ENCODE measurements around the gene NEK7. TPM values are rescaled to one million over a fixed set of nuclear protein-coding genes. Genes with fewer than 3 reads are reported as not detected.

NEK7 gene
- total and polyA plus RNA-seq, 2 experiments from 2014 or later, result 25.6 to 86.9 TPM

- no peaks in the 10 kb centered on the region for H3K79me2 ChIP-seq
- no peaks in the 10 kb centered on the region for H4K20me1 ChIP-seq (ENCODE audit: insufficient read depth, poor library complexity, severe bottlenecking)
- peak overlapping the region; percentile 14 for H3K27ac ChIP-seq
- DNase-seq (ENCODE audit: low spot score), result no peak
- H3K9me3 ChIP-seq (ENCODE audit: low read depth), result no peaks in the 10 kb centered on the region
- 87% methylated on average over 3 of the region's 3 CpGs for WGBS (ENCODE audit: low lambda C conversion rate, missing lambda C conversion rate)
- no peak for TF ChIP-seq EZH2phosphoT487 (IDR thresholded peaks at IDR 0.05; ENCODE audit: low read depth, severe bottlenecking, unreplicated experiment)
- TF ChIP-seq EZH2 (IDR thresholded peaks at IDR 0.05; ENCODE audit: borderline replicate concordance), result no peak
- no peak overlapping the region for H3K4me2 ChIP-seq
- no peaks in the 10 kb centered on the region for H3K9me2 ChIP-seq (replicated peaks; ENCODE audit: insufficient read depth)
- no peaks in the 10 kb centered on the region for H3K27me3 ChIP-seq
- H2AFZ ChIP-seq, result no peak overlapping the region
- no peaks in the 10 kb centered on the region for H3K36me3 ChIP-seq (replicated peaks; ENCODE audit: insufficient read depth, low read depth)
- H3K4me3 ChIP-seq, result no peak overlapping the region
- no peaks in the 10 kb centered on the region for H3K4me1 ChIP-seq (ENCODE audit: insufficient read depth)
Observed at GRCh38 chr1:198121056-198121826, 35.6 kb upstream of the NEK7 start.

DNA sequence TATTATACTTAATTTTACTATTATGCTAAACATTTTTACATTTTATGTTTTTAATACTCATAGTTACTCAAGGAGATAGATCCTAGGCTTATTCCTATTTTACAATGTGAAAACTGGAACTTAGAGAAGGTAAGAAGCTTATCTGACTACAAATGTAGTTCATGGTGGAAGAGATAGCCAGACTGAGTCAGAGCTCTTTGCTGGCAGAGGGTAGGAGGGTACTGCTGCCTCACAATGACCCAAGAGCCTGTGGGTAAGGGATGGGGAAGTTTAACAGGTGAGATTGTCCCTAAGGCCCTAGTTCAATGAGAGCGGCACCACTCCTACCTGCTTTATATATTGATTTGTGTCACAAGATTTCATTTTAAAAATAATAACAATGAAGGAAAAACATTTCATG lies 34.1 kb upstream of the NEK7 start:
- H3K27me3 ChIP-seq, result no peaks in the 10 kb centered on the region
- TF ChIP-seq EZH2 (IDR thresholded peaks at IDR 0.05; ENCODE audit: borderline replicate concordance) (no peak), EZH2phosphoT487 (IDR thresholded peaks at IDR 0.05; ENCODE audit: low read depth, severe bottlenecking, unreplicated experiment) (no peak)
- TF ChIP-seq, protein P1, sequence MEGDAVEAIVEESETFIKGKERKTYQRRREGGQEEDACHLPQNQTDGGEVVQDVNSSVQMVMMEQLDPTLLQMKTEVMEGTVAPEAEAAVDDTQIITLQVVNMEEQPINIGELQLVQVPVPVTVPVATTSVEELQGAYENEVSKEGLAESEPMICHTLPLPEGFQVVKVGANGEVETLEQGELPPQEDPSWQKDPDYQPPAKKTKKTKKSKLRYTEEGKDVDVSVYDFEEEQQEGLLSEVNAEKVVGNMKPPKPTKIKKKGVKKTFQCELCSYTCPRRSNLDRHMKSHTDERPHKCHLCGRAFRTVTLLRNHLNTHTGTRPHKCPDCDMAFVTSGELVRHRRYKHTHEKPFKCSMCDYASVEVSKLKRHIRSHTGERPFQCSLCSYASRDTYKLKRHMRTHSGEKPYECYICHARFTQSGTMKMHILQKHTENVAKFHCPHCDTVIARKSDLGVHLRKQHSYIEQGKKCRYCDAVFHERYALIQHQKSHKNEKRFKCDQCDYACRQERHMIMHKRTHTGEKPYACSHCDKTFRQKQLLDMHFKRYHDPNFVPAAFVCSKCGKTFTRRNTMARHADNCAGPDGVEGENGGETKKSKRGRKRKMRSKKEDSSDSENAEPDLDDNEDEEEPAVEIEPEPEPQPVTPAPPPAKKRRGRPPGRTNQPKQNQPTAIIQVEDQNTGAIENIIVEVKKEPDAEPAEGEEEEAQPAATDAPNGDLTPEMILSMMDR (IDR thresholded peaks at IDR 0.05; ENCODE audit: poor library complexity), result no peak
- H2AFZ ChIP-seq, result no peak overlapping the region
- H3K9me3 ChIP-seq (ENCODE audit: low read depth), result no peaks in the 10 kb centered on the region
- no peak overlapping the region for H3K27ac ChIP-seq
- H3K36me3 ChIP-seq (replicated peaks; ENCODE audit: insufficient read depth, low read depth), result no peaks in the 10 kb centered on the region
- no peak overlapping the region for H3K4me2 ChIP-seq
- no peak overlapping the region for H3K4me3 ChIP-seq
- WGBS (ENCODE audit: low lambda C conversion rate, missing lambda C conversion rate), result 96% methylated on average over 1 of the region's 1 CpG
- H3K4me1 ChIP-seq (ENCODE audit: insufficient read depth), result no peaks in the 10 kb centered on the region
- no peaks in the 10 kb centered on the region for H3K9me2 ChIP-seq (replicated peaks; ENCODE audit: insufficient read depth)
- DNase-seq (ENCODE audit: low spot score), result no peak
- H3K79me2 ChIP-seq, result no peaks in the 10 kb centered on the region
- H4K20me1 ChIP-seq (ENCODE audit: insufficient read depth, poor library complexity, severe bottlenecking), result no peaks in the 10 kb centered on the region

DNA sequence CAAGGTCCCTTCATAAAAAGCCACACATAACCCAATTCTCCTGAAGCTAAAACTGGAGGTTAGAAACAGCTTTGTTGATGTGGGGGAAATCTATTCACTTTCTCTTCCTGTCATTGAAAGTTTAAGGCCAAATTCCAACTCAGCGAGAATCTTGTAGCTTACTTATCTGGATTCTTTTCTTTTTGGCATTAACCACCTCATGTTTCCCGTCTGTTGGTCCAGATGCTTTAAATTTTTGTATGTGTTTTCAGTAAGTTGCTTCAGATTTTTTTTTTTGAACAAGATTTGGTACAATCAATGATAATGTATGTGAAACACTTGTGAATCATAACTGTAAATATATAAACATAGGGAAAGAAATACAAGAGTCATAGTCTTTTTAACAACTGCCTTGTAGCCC lies 33.7 kb upstream of the NEK7 start:
- Histone ChIP-seq H3K36me3 (replicated peaks; ENCODE audit: insufficient read depth, low read depth) (no peaks in the 10 kb centered on the region), H3K27ac (no peak overlapping the region), H3K4me2 (no peak overlapping the region), H3K9me3 (ENCODE audit: low read depth) (no peaks in the 10 kb centered on the region), H2AFZ (peak overlapping the region; percentile 31), H3K79me2 (no peaks in the 10 kb centered on the region), H3K4me1 (ENCODE audit: insufficient read depth) (no peaks in the 10 kb centered on the region), H3K4me3 (no peak overlapping the region), H3K27me3 (no peaks in the 10 kb centered on the region), H4K20me1 (ENCODE audit: insufficient read depth, poor library complexity, severe bottlenecking) (no peaks in the 10 kb centered on the region), H3K9me2 (replicated peaks; ENCODE audit: insufficient read depth) (no peaks in the 10 kb centered on the region)
- TF ChIP-seq EZH2phosphoT487 (IDR thresholded peaks at IDR 0.05; ENCODE audit: low read depth, severe bottlenecking, unreplicated experiment), result no peak
- TF ChIP-seq, protein P1 (IDR thresholded peaks at IDR 0.05; ENCODE audit: poor library complexity), result no peak
- TF ChIP-seq EZH2 (IDR thresholded peaks at IDR 0.05; ENCODE audit: borderline replicate concordance), result no peak
- no peak for DNase-seq (ENCODE audit: low spot score)
- WGBS (ENCODE audit: low lambda C conversion rate, missing lambda C conversion rate), result 42% methylated on average over 2 of the region's 2 CpGs

GRCh38 chr1:198124673-198125072 lies 32.1 kb upstream of the NEK7 start:
- H3K9me2 ChIP-seq (replicated peaks; ENCODE audit: insufficient read depth), result no peaks in the 10 kb centered on the region
- no peak overlapping the region for H2AFZ ChIP-seq
- DNase-seq (ENCODE audit: low spot score), result no peak
- no peaks in the 10 kb centered on the region for H4K20me1 ChIP-seq (ENCODE audit: insufficient read depth, poor library complexity, severe bottlenecking)
- H3K27ac ChIP-seq, result no peak overlapping the region
- TF ChIP-seq, protein P1 (IDR thresholded peaks at IDR 0.05; ENCODE audit: poor library complexity), result no peak
- TF ChIP-seq EZH2 (IDR thresholded peaks at IDR 0.05; ENCODE audit: borderline replicate concordance) (no peak), EZH2phosphoT487 (IDR thresholded peaks at IDR 0.05; ENCODE audit: low read depth, severe bottlenecking, unreplicated experiment) (no peak)
- no peaks in the 10 kb centered on the region for H3K79me2 ChIP-seq
- H3K4me2 ChIP-seq, result no peak overlapping the region
- no peaks in the 10 kb centered on the region for H3K36me3 ChIP-seq (replicated peaks; ENCODE audit: insufficient read depth, low read depth)
- no peaks in the 10 kb centered on the region for H3K9me3 ChIP-seq (ENCODE audit: low read depth)
- H3K27me3 ChIP-seq, result no peaks in the 10 kb centered on the region
- H3K4me3 ChIP-seq, result no peak overlapping the region
- no peaks in the 10 kb centered on the region for H3K4me1 ChIP-seq (ENCODE audit: insufficient read depth)
- 83% methylated on average over 1 of the region's 1 CpG for WGBS (ENCODE audit: low lambda C conversion rate, missing lambda C conversion rate)
